Sigmoid colon (tissue), 4 donors: Measurements from ENCODE around the gene REPS1.

ENCODE experiments used
- CTCF ChIP-seq, 4 experiments: fragments of 450-650 bp in 3 of 4; fragments of 200-600 bp in 1 of 4; IDR thresholded peaks; one replicate each; pipeline ENCODE4 v1.5.1; 2016 to 2019; ENCODE audit warnings: antibody characterized with exemption in 4 of 4, mild to moderate bottlenecking in 3 of 4, moderate library complexity in 2 of 4
- EP300 ChIP-seq, 4 donors: sonication (generic); formaldehyde crosslinking; IDR thresholded peaks; one replicate each; pipeline ENCODE4 v1.6.1; 2017; ENCODE audit warnings: antibody characterized with exemption in 4 of 4
- POLR2A ChIP-seq, 2 donors: fragments of 450-650 bp; IDR thresholded peaks; one replicate each; pipeline ENCODE4 v1.6.1; 2016; ENCODE audit warnings: antibody characterized with exemption in 2 of 2, mild to moderate bottlenecking in 2 of 2, moderate library complexity in 2 of 2
- POLR2AphosphoS5 ChIP-seq, 4 donors: sonication (generic); formaldehyde crosslinking; IDR thresholded peaks; one replicate each; pipeline ENCODE4 v1.6.1; 2017; ENCODE audit warnings: antibody characterized with exemption in 4 of 4

GRCh38 chr6:138957903-138958302 is 30.1 kb downstream of the REPS1 start:
- TF ChIP-seq POLR2A (IDR thresholded peaks at IDR 0.05) (no peak), POLR2AphosphoS5 (IDR thresholded peaks at IDR 0.05) (no peak), CTCF (IDR thresholded peaks at IDR 0.05) (no peak), EP300 (IDR thresholded peaks at IDR 0.05) (no peak)
